Pancreas (tissue), 10 donors: ENCODE measurements around the gene HECTD1. TPM values are rescaled to one million over a fixed set of nuclear protein-coding genes. Genes with fewer than 3 reads are reported as not detected.
"Not testable (repeated sequence)": the region's sequence is repeated elsewhere in the genome, so short reads cannot be mapped to it uniquely, and the experiment has no call there.

Source experiments
- ATAC-seq, 4 donors: fragments of 200-7000 bp; cut with Tn5 transposase; one replicate each; pipeline versions ENCODE4 v1.8.0 to v1.9.1; 2020; ENCODE audit warnings: mild to moderate bottlenecking in 4 of 4, moderate library complexity in 4 of 4
- DNase-seq, 6 donors: peaks; one replicate each; pipeline ENCODE4 v3.0.0-alpha.2; 2020
- FAIRE-seq: peaks from 2 replicates; lab custom pipeline; 2012; peaks lifted over from hg19 to GRCh38; lab: Jason Lieb, UNC
- H3K27ac ChIP-seq, 4 donors: fragments of 200-600 bp; sonication (generic); 1 replicate in 3 of 4; 2 replicates in 1 of 4; pipeline versions ENCODE4 v1.5.0 to v1.8.0; 2020
- H3K27me3 ChIP-seq, 4 donors: fragments of 200-600 bp; one replicate each; pipeline ENCODE4 v1.8.0; 2021
- H3K36me3 ChIP-seq, 3 donors: fragments of 200-600 bp; sonication (generic) in 1 of 3; one replicate each; pipeline versions ENCODE4 v1.5.0 to v1.8.0; 2020 to 2021
- H3K4me1 ChIP-seq, 3 donors: fragments of 200-600 bp; one replicate each; pipeline ENCODE4 v1.8.0; 2021
- H3K4me3 ChIP-seq, 4 donors: fragments of 200-600 bp; sonication (generic) in 2 of 4; one replicate each; pipeline versions ENCODE4 v1.5.0 to v1.8.0; 2020 to 2021
- H3K9me3 ChIP-seq, 4 donors: fragments of 200-600 bp; one replicate each; pipeline ENCODE4 v1.8.0; 2021
- CTCF ChIP-seq, 4 donors: fragments of 200-600 bp; sonication (generic) in 3 of 4; IDR thresholded peaks; one replicate each; pipeline versions ENCODE4 v1.5.0 to v1.8.0; 2021; ENCODE audit warnings: antibody characterized with exemption in 4 of 4
- WGBS, 2 donors: extraction: QIAGEN DNeasy Blood & Tissue Kit; methylation state at CpG; one replicate each; pipeline ENCODE4 v1.1.7; 2013; 5-methylcytosine and 5-hydroxymethylcytosine counted together
- intact Hi-C, 3 donors: fragments of 100-400 bp; cut with DNase I; formaldehyde crosslinking; loops; one replicate each; pipeline versions ENCODE4 v1.11.1 to v1.14.2; 2022
- polyA plus RNA-seq, 2 donors: library from polyadenylated mRNA; stranded (reverse); fragments of 200-250 nt; gene quantifications; one replicate each; pipeline ENCODE4 v1.2.3, GENCODE V29; 2013
- total RNA-seq, 6 donors: library from RNA; stranded (reverse); fragmentation: NEBNext Ultra II Directional in 4 of 6; extraction: Animal tissue kit (Norgen Biotek cat#: 25700) in 4 of 6; gene quantifications; one replicate each; pipeline versions ENCODE4 v1.2.1 to v1.2.4, GENCODE V29; 2021 to 2023
- donor health status: healthy with polysubstance abuse.
- donor health status: DM: no; HTN: no; CAD: no; lungs with moderate emphysema.
- donor health status: DM: no; HTN: no; CAD: no.
- donor health status: control.
- donor health status: control.
- donor health status: Bipolar disorder and iron deficiency.
- donor health status: DM: yes; HTN: yes; CAD: no.
- donor health status: DM: no; HTN: no; CAD: no.
- donor health status: DM: no; HTN: no; CAD: no.
- donor health status: DM: yes; HTN: yes; CAD: no.

HECTD1 gene
- total and polyA plus RNA-seq, 8 donors: 28.7 to 84.4 (median 68.0) TPM

GRCh38 chr14:31092160-31092708 lies 115.4 kb downstream of the HECTD1 start:
- Histone ChIP-seq H3K9me3 (no peaks in the 10 kb centered on the region), H3K4me1 (peaks cover 19 to 27% (median 21%) of the 10 kb centered on the region in 3 donors), H3K4me3 (no peak overlapping the region), H3K36me3 (no peaks in the 10 kb centered on the region), H3K27me3 (no peaks in the 10 kb centered on the region), H3K27ac (peak overlapping the region in 1 of 4 donors; percentile 81)
- TF ChIP-seq CTCF (IDR thresholded peaks at IDR 0.05): no peak
- DNase-seq: no peak
- WGBS, 2 donors: 40 to 46% methylated on average over 2 of the region's 2 CpGs
- intact Hi-C loops: no loop called here
- no peak for ATAC-seq
- no peak for FAIRE-seq

GRCh38 chr14:31090883-31091764 lies 116.5 kb downstream of the HECTD1 start:
- Histone ChIP-seq H3K4me3 (no peak overlapping the region), H3K27me3 (no peaks in the 10 kb centered on the region), H3K4me1 (peaks cover 19 to 27% (median 21%) of the 10 kb centered on the region in 3 donors), H3K27ac (peak overlapping the region; percentile 12 to 81 (median 67)), H3K9me3 (no peaks in the 10 kb centered on the region), H3K36me3 (no peaks in the 10 kb centered on the region)
- ATAC-seq (peak; percentile 90 to 96 (median 92)), DNase-seq (peak in 3 of 6 donors; percentile 38 to 48 (median 45)), FAIRE-seq (no peak)
- 23 to 30% methylated on average over 5 of the region's 5 CpGs for WGBS, 2 donors
- intact Hi-C loops: no loop called here
- no peak for TF ChIP-seq CTCF (IDR thresholded peaks at IDR 0.05)

GRCh38 chr14:31086466-31086865 lies 121.1 kb downstream of the HECTD1 start:
- H3K4me1 ChIP-seq: peaks cover 11 to 14% (median 13%) of the 10 kb centered on the region in 3 donors
- not testable (repeated sequence) for FAIRE-seq, H3K9me3 ChIP-seq, ATAC-seq, H3K27me3 ChIP-seq, H3K36me3 ChIP-seq, H3K27ac ChIP-seq, H3K4me3 ChIP-seq
- peak in 3 of 6 donors; percentile 17 to 36 (median 29) for DNase-seq
- WGBS, 2 donors: 60 to 61% methylated on average over 9 of the region's 9 CpGs
- intact Hi-C loops: loop anchor here in 1 of 3 donors (10.0 kb wide), 1 partner anchor 112 kb away; no protein-coding TSS in a partner anchor

GRCh38 chr14:31085027-31085426 lies 122.6 kb downstream of the HECTD1 start:
- WGBS, 2 donors: 91 to 94% methylated on average over 3 of the region's 3 CpGs
- FAIRE-seq: no peak
- Histone ChIP-seq H3K36me3 (no peaks in the 10 kb centered on the region), H3K27me3 (no peaks in the 10 kb centered on the region), H3K4me1 (no peaks in the 10 kb centered on the region), H3K4me3 (no peak overlapping the region), H3K27ac (no peak overlapping the region), H3K9me3 (no peaks in the 10 kb centered on the region)
- no peak for ATAC-seq
- intact Hi-C loops: loop anchor here in 1 of 3 donors (10.0 kb wide), 1 partner anchor 110 kb away; no protein-coding TSS in a partner anchor
- no peak for TF ChIP-seq CTCF (IDR thresholded peaks at IDR 0.05)
- DNase-seq: no peak

- Histone ChIP-seq H3K9me3 (no peaks in the 10 kb centered on the region), H3K27ac (no peak overlapping the region), H3K36me3 (no peaks in the 10 kb centered on the region), H3K4me3 (no peak overlapping the region), H3K4me1 (no peaks in the 10 kb centered on the region), H3K27me3 (no peaks in the 10 kb centered on the region)
- intact Hi-C loops: loop anchor here in 2 of 3 donors (5.0 to 10.0 kb wide), 2 partner anchors 102 to 110 kb away; no protein-coding TSS in a partner anchor
- 91 to 93% methylated on average over 5 of the region's 5 CpGs for WGBS, 2 donors
- ATAC-seq: no peak
- no peak for FAIRE-seq
- DNase-seq: no peak
- TF ChIP-seq CTCF (IDR thresholded peaks at IDR 0.05): no peak
Measured at GRCh38 chr14:31084385-31084784, 123.2 kb downstream of the HECTD1 start.
